IMR-90 (cell line): ENCODE measurements around the gene CAVIN1.
"Not testable (repeated sequence)": the region's sequence is repeated elsewhere in the genome, so short reads cannot be mapped to it uniquely, and the experiment has no call there.

Source experiments
- CEBPB ChIP-seq: IDR thresholded peaks from 2 replicates; pipeline ENCODE4 v1.6.1; 2012; ENCODE audit warnings: low read depth, low read length, improper control_type of control experiment
- CTCF ChIP-seq: conservative IDR thresholded peaks from 2 replicates; pipeline ENCODE4 v1.5.1; 2012; ENCODE audit warnings: mild to moderate bottlenecking, low read depth, low read length, improper control_type of control experiment
- ELK1 ChIP-seq: fragments of 150-350 bp; IDR thresholded peaks from 2 replicates; pipeline ENCODE4 v1.6.1; 2016; ENCODE audit warnings: low read depth, mild to moderate bottlenecking, low read length, moderate library complexity, borderline replicate concordance
- FOS ChIP-seq: fragments of 150-350 bp; IDR thresholded peaks from 2 replicates; pipeline ENCODE4 v1.6.1; 2016; ENCODE audit warnings: low read depth, low read length
- MAFK ChIP-seq: IDR thresholded peaks from 2 replicates; pipeline ENCODE4 v1.6.1; 2012; ENCODE audit warnings: low read depth, low read length, improper control_type of control experiment
- MAZ ChIP-seq: IDR thresholded peaks from 2 replicates; pipeline ENCODE4 v1.6.1; 2012; ENCODE audit warnings: low read depth, mild to moderate bottlenecking, low read length, improper control_type of control experiment, moderate library complexity, borderline replicate concordance
- POLR2A ChIP-seq: IDR thresholded peaks from 2 replicates; pipeline ENCODE4 v1.6.1; 2012; ENCODE audit warnings: mild to moderate bottlenecking, low read depth, low read length
- RAD21 ChIP-seq: IDR thresholded peaks from 2 replicates; pipeline ENCODE4 v1.6.1; 2012; ENCODE audit warnings: low read length, improper control_type of control experiment
- RCOR1 ChIP-seq: IDR thresholded peaks from 2 replicates; pipeline ENCODE4 v1.6.1; 2012; ENCODE audit warnings: mild to moderate bottlenecking, low read length, improper control_type of control experiment; ENCODE audit not compliant: insufficient replicate concordance
- RFX5 ChIP-seq: IDR thresholded peaks from 2 replicates; pipeline ENCODE4 v1.8.0; 2012; ENCODE audit warnings: low read depth, mild to moderate bottlenecking, low read length, moderate library complexity

GRCh38 chr17:42400844-42401375 is 22.1 kb downstream of the CAVIN1 start:
- not testable (repeated sequence) for TF ChIP-seq CTCF, FOS, POLR2A, MAFK, ELK1, RFX5, RCOR1, CEBPB, MAZ, RAD21
